Vagina (tissue), 2 donors: ENCODE data around the gene WDR72.

ENCODE experiments used
- CTCF ChIP-seq, 3 experiments: fragments of 450-650 bp in 2 of 3; fragments of 200-600 bp in 1 of 3; sonication (generic) in 1 of 3; IDR thresholded peaks; one replicate each; pipeline ENCODE4 v1.5.1; 2017 to 2019; ENCODE audit warnings: antibody characterized with exemption in 3 of 3, mild to moderate bottlenecking in 2 of 3, moderate library complexity in 2 of 3
- POLR2A ChIP-seq, 2 donors: fragments of 450-650 bp; IDR thresholded peaks; one replicate each; pipeline ENCODE4 v1.6.1; 2017; ENCODE audit warnings: antibody characterized with exemption in 2 of 2, mild to moderate bottlenecking in 2 of 2, moderate library complexity in 2 of 2

- no peak for TF ChIP-seq CTCF (IDR thresholded peaks at IDR 0.05)
- no peak for TF ChIP-seq POLR2A (IDR thresholded peaks at IDR 0.05)
Observed at GRCh38 chr15:53590380-53590779, 169.1 kb downstream of the WDR72 start.
